ENCODE data around the gene TYR.
A peak's percentile ranks its signal among the peaks of the same experiment; 100 is the strongest.

Gene TYR

GRCh38 chr11:89189776-89190175, 12.1 kb downstream of the TYR start:
- H2BK120ac ChIP-seq (ENCODE audit: low read depth, low read length), result no peak overlapping the region
- no peak overlapping the region for H3K4me2 ChIP-seq (ENCODE audit: low read length)
- no peak overlapping the region for H2AK5ac ChIP-seq (ENCODE audit: low read length)
- H3K23ac ChIP-seq (ENCODE audit: low read length), result no peak overlapping the region
- H3K18ac ChIP-seq (ENCODE audit: low read length), result no peak overlapping the region
- no peaks in the 10 kb centered on the region for H3K79me1 ChIP-seq (ENCODE audit: low read length)
- no peak overlapping the region for H3K9ac ChIP-seq (ENCODE audit: low read length)
- no peak overlapping the region for H3K4ac ChIP-seq (ENCODE audit: low read depth, low read length)
- H4K5ac ChIP-seq (ENCODE audit: low read length), result no peak overlapping the region
- no peak for DNase-seq
- no peak overlapping the region for H3K4me3 ChIP-seq (ENCODE audit: low read length)
- no peak overlapping the region for H3K27ac ChIP-seq (ENCODE audit: low read depth, low read length)
- no peak overlapping the region for H3K56ac ChIP-seq (ENCODE audit: low read length)
- WGBS (ENCODE audit: extremely low coverage, insufficient coverage, low lambda C conversion rate), result no CpG with 5 or more reads among the region's 2 CpGs
- no peak overlapping the region for H2BK15ac ChIP-seq (replicated peaks; ENCODE audit: low read depth)
- no peaks in the 10 kb centered on the region for H3K36me3 ChIP-seq (ENCODE audit: control insufficient read depth, insufficient read depth, low read length)
- no peaks in the 10 kb centered on the region for H3K4me1 ChIP-seq (ENCODE audit: control insufficient read depth, low read depth, low read length)
- no peaks in the 10 kb centered on the region for H3K27me3 ChIP-seq (ENCODE audit: insufficient read depth, low read length, poor library complexity)
- no peak overlapping the region for H4K8ac ChIP-seq (ENCODE audit: low read depth, low read length)
- H3K79me2 ChIP-seq (ENCODE audit: control insufficient read depth, insufficient read depth, low read length), result no peaks in the 10 kb centered on the region
- H2BK5ac ChIP-seq (ENCODE audit: low read length), result no peak overlapping the region

DNA sequence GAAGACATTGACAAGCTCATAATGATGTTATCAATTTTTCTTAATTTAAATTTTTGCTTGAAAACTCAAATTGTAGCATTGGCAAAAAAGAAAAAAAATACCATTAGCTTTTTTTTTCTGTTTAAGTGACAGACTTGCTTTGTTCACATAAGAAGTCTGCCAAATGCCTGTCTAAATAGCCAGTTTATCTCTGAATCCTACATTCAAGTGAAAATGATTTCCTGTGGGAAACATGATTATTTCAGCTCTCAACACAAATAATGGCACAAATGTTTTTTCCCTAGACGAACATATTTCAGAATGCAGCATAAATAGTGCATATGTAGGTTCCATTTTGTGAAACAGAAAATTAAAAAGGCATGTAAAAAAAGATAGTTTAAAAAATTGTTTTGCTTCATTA, 23.5 kb downstream of the TYR start:
- Histone ChIP-seq H3K56ac (ENCODE audit: low read length) (no peak overlapping the region), H3K27ac (ENCODE audit: low read depth, low read length) (no peak overlapping the region), H4K5ac (ENCODE audit: low read length) (no peak overlapping the region), H3K18ac (ENCODE audit: low read length) (no peak overlapping the region), H3K4me3 (ENCODE audit: low read length) (no peak overlapping the region), H3K79me2 (ENCODE audit: control insufficient read depth, insufficient read depth, low read length) (no peaks in the 10 kb centered on the region), H3K79me1 (ENCODE audit: low read length) (no peaks in the 10 kb centered on the region), H3K36me3 (ENCODE audit: control insufficient read depth, insufficient read depth, low read length) (no peaks in the 10 kb centered on the region), H3K4ac (ENCODE audit: low read depth, low read length) (no peak overlapping the region), H3K9ac (ENCODE audit: low read length) (no peak overlapping the region), H4K8ac (ENCODE audit: low read depth, low read length) (no peak overlapping the region), H3K23ac (ENCODE audit: low read length) (no peak overlapping the region), H2BK15ac (replicated peaks; ENCODE audit: low read depth) (no peak overlapping the region), H3K27me3 (ENCODE audit: insufficient read depth, low read length, poor library complexity) (no peaks in the 10 kb centered on the region), H2AK5ac (ENCODE audit: low read length) (no peak overlapping the region), H3K4me2 (ENCODE audit: low read length) (no peak overlapping the region), H3K4me1 (ENCODE audit: control insufficient read depth, low read depth, low read length) (no peaks in the 10 kb centered on the region), H2BK120ac (ENCODE audit: low read depth, low read length) (no peak overlapping the region), H2BK5ac (ENCODE audit: low read length) (no peak overlapping the region)
- no peak for DNase-seq
- no CpG with 5 or more reads among the region's 1 CpG for WGBS (ENCODE audit: extremely low coverage, insufficient coverage, low lambda C conversion rate)

DNA sequence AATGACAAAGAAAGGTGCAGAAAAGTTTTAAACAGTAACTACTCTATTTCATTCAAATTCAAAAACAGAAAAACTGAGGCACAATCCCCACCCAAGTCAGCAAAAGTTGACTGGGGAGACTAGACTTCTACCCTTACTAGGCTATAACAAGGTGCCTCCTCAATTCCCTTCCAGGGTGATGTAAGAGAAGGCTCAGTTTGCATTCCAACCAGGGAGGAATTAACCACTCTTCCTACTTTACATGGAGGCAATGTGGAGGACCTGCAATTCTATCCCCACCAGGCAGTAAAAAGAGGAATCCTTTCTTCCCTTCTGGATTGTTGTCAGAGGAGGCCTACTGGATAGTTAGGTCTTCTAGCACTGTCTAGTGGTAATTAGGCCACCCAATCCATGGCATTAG, 26.1 kb downstream of the TYR start:
- Histone ChIP-seq H2BK5ac (ENCODE audit: low read length) (no peak overlapping the region), H3K56ac (ENCODE audit: low read length) (no peak overlapping the region), H3K27ac (ENCODE audit: low read depth, low read length) (no peak overlapping the region), H3K79me1 (ENCODE audit: low read length) (no peaks in the 10 kb centered on the region), H3K4me1 (ENCODE audit: control insufficient read depth, low read depth, low read length) (no peaks in the 10 kb centered on the region), H4K5ac (ENCODE audit: low read length) (no peak overlapping the region), H3K4ac (ENCODE audit: low read depth, low read length) (no peak overlapping the region), H2AK5ac (ENCODE audit: low read length) (no peak overlapping the region), H4K8ac (ENCODE audit: low read depth, low read length) (no peak overlapping the region), H3K27me3 (ENCODE audit: insufficient read depth, low read length, poor library complexity) (no peaks in the 10 kb centered on the region), H2BK120ac (ENCODE audit: low read depth, low read length) (no peak overlapping the region), H2BK15ac (replicated peaks; ENCODE audit: low read depth) (no peak overlapping the region), H3K79me2 (ENCODE audit: control insufficient read depth, insufficient read depth, low read length) (no peaks in the 10 kb centered on the region), H3K23ac (ENCODE audit: low read length) (no peak overlapping the region), H3K4me3 (ENCODE audit: low read length) (no peak overlapping the region), H3K36me3 (ENCODE audit: control insufficient read depth, insufficient read depth, low read length) (no peaks in the 10 kb centered on the region), H3K9ac (ENCODE audit: low read length) (no peak overlapping the region), H3K4me2 (ENCODE audit: low read length) (no peak overlapping the region), H3K18ac (ENCODE audit: low read length) (no peak overlapping the region)
- peak; percentile 61 for DNase-seq

DNA sequence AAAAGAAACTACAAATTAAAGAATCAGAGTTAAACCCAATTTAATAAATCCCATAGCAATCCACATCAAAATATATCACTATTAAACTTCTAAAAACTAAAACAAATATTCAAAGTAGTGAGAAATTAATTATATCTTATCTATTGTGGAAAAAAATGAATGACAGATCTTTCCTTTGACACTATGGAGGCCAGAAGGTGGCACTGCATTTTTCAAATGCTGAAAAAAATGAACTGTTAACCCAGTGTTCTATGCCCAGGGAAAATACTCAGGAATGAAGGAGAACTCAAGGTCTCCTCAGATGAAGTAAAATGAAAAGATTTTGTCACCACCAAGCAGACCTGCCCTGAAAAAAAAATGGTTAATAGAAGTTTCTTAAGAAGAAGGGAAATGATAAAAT, 27.7 kb downstream of the TYR start:
- H3K9ac ChIP-seq (ENCODE audit: low read length), result no peak overlapping the region
- no peak overlapping the region for H3K56ac ChIP-seq (ENCODE audit: low read length)
- H2BK15ac ChIP-seq (replicated peaks; ENCODE audit: low read depth), result no peak overlapping the region
- no peak overlapping the region for H3K4me2 ChIP-seq (ENCODE audit: low read length)
- H3K4ac ChIP-seq (ENCODE audit: low read depth, low read length), result no peak overlapping the region
- no peaks in the 10 kb centered on the region for H3K4me1 ChIP-seq (ENCODE audit: control insufficient read depth, low read depth, low read length)
- H2BK120ac ChIP-seq (ENCODE audit: low read depth, low read length), result no peak overlapping the region
- H4K5ac ChIP-seq (ENCODE audit: low read length), result no peak overlapping the region
- no peak overlapping the region for H3K27ac ChIP-seq (ENCODE audit: low read depth, low read length)
- H3K18ac ChIP-seq (ENCODE audit: low read length), result no peak overlapping the region
- no peaks in the 10 kb centered on the region for H3K27me3 ChIP-seq (ENCODE audit: insufficient read depth, low read length, poor library complexity)
- no peak overlapping the region for H3K4me3 ChIP-seq (ENCODE audit: low read length)
- H3K79me2 ChIP-seq (ENCODE audit: control insufficient read depth, insufficient read depth, low read length), result no peaks in the 10 kb centered on the region
- no peaks in the 10 kb centered on the region for H3K79me1 ChIP-seq (ENCODE audit: low read length)
- H3K36me3 ChIP-seq (ENCODE audit: control insufficient read depth, insufficient read depth, low read length), result no peaks in the 10 kb centered on the region
- no peak overlapping the region for H4K8ac ChIP-seq (ENCODE audit: low read depth, low read length)
- DNase-seq, result peak; percentile 4
- H2AK5ac ChIP-seq (ENCODE audit: low read length), result no peak overlapping the region
- H2BK5ac ChIP-seq (ENCODE audit: low read length), result no peak overlapping the region
- H3K23ac ChIP-seq (ENCODE audit: low read length), result no peak overlapping the region

GRCh38 chr11:89220684-89221339, 43.1 kb downstream of the TYR start:
- Histone ChIP-seq H2BK120ac (ENCODE audit: low read depth, low read length) (no peak overlapping the region), H3K36me3 (ENCODE audit: control insufficient read depth, insufficient read depth, low read length) (no peaks in the 10 kb centered on the region), H2BK15ac (replicated peaks; ENCODE audit: low read depth) (no peak overlapping the region), H3K23ac (ENCODE audit: low read length) (no peak overlapping the region), H3K4ac (ENCODE audit: low read depth, low read length) (no peak overlapping the region), H4K8ac (ENCODE audit: low read depth, low read length) (no peak overlapping the region), H3K27ac (ENCODE audit: low read depth, low read length) (no peak overlapping the region), H3K4me3 (ENCODE audit: low read length) (no peak overlapping the region), H3K27me3 (ENCODE audit: insufficient read depth, low read length, poor library complexity) (no peaks in the 10 kb centered on the region), H3K4me1 (ENCODE audit: control insufficient read depth, low read depth, low read length) (no peaks in the 10 kb centered on the region), H4K5ac (ENCODE audit: low read length) (no peak overlapping the region), H3K9ac (ENCODE audit: low read length) (no peak overlapping the region), H2BK5ac (ENCODE audit: low read length) (no peak overlapping the region), H2AK5ac (ENCODE audit: low read length) (no peak overlapping the region), H3K18ac (ENCODE audit: low read length) (no peak overlapping the region), H3K4me2 (ENCODE audit: low read length) (no peak overlapping the region), H3K79me2 (ENCODE audit: control insufficient read depth, insufficient read depth, low read length) (no peaks in the 10 kb centered on the region), H3K56ac (ENCODE audit: low read length) (no peak overlapping the region), H3K79me1 (ENCODE audit: low read length) (no peaks in the 10 kb centered on the region)
- no CpG with 5 or more reads among the region's 8 CpGs for WGBS (ENCODE audit: extremely low coverage, insufficient coverage, low lambda C conversion rate)
- no peak for DNase-seq

DNA sequence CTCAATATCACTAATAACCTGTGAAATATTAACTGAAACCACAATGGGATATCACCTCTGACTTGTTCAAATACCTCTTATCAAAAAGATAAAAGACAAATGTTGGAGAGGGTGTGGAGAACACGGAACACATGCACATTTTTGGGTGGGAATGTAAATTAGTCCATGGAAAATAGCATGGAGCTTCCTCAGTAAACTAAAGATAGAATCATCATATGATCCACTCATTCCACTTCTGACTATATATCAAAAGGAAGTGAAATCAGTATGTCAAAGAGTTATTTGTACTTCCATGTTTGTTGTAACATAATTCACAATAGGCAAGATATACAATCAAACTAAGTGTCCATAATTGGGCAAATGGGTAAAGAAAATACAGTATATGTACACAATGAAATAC, 57.4 kb downstream of the TYR start:
- WGBS (ENCODE audit: extremely low coverage, insufficient coverage, low lambda C conversion rate), result no CpG with 5 or more reads among the region's 1 CpG

More for the DNA sequence above, 57.4 kb downstream of the TYR start:
- H4K8ac ChIP-seq (ENCODE audit: low read depth, low read length), result no peak overlapping the region
- no peak overlapping the region for H2BK15ac ChIP-seq (replicated peaks; ENCODE audit: low read depth)
- H3K36me3 ChIP-seq (ENCODE audit: control insufficient read depth, insufficient read depth, low read length), result no peaks in the 10 kb centered on the region
- no peak overlapping the region for H2BK5ac ChIP-seq (ENCODE audit: low read length)
- no peak overlapping the region for H3K18ac ChIP-seq (ENCODE audit: low read length)
- no peak overlapping the region for H2AK5ac ChIP-seq (ENCODE audit: low read length)
- no peaks in the 10 kb centered on the region for H3K27me3 ChIP-seq (ENCODE audit: insufficient read depth, low read length, poor library complexity)
- H3K9ac ChIP-seq (ENCODE audit: low read length), result no peak overlapping the region
- no peak overlapping the region for H3K4me3 ChIP-seq (ENCODE audit: low read length)
- H4K5ac ChIP-seq (ENCODE audit: low read length), result no peak overlapping the region
- no peak overlapping the region for H3K4me2 ChIP-seq (ENCODE audit: low read length)
- no peak overlapping the region for H3K23ac ChIP-seq (ENCODE audit: low read length)
- no peak overlapping the region for H3K56ac ChIP-seq (ENCODE audit: low read length)
- no peaks in the 10 kb centered on the region for H3K4me1 ChIP-seq (ENCODE audit: control insufficient read depth, low read depth, low read length)
- no peak overlapping the region for H2BK120ac ChIP-seq (ENCODE audit: low read depth, low read length)
- no peaks in the 10 kb centered on the region for H3K79me1 ChIP-seq (ENCODE audit: low read length)
- H3K4ac ChIP-seq (ENCODE audit: low read depth, low read length), result no peak overlapping the region
- DNase-seq, result no peak
- H3K79me2 ChIP-seq (ENCODE audit: control insufficient read depth, insufficient read depth, low read length), result no peaks in the 10 kb centered on the region
- no peak overlapping the region for H3K27ac ChIP-seq (ENCODE audit: low read depth, low read length)
